GM19372 (cell line): ENCODE data around the gene CARF.

ENCODE experiments used
- ATAC-seq: cut with Tn5 transposase; IDR thresholded peaks from one replicate; pipeline ENCODE4 v1.9.1; 2021; ENCODE audit warnings: mild to moderate bottlenecking, low read depth, moderate library complexity; ENCODE audit not compliant: unreplicated experiment

The CARF gene

GRCh38 chr2:203018181-203018580, 106.1 kb downstream of the CARF start:
- ATAC-seq = no peak

- no peak for ATAC-seq
Observed at GRCh38 chr2:203019142-203019541, 107.1 kb downstream of the CARF start.

- ATAC-seq = no peak
Observed at GRCh38 chr2:203021991-203022390, 109.9 kb downstream of the CARF start.

- no peak for ATAC-seq
Observed at GRCh38 chr2:203022751-203023150, 110.7 kb downstream of the CARF start.

GRCh38 chr2:203025592-203025991, 113.5 kb downstream of the CARF start:
- ATAC-seq = no peak

- ATAC-seq = no peak
Observed at GRCh38 chr2:203030545-203030944, 118.5 kb downstream of the CARF start.

GRCh38 chr2:203030991-203031390, 118.9 kb downstream of the CARF start:
- no peak for ATAC-seq

GRCh38 chr2:203033395-203033794, 121.3 kb downstream of the CARF start:
- ATAC-seq = no peak

GRCh38 chr2:203035879-203036470, 123.9 kb downstream of the CARF start:
- no peak for ATAC-seq
